ENCODE data around the gene PDK3. TPM values are rescaled to one million over a fixed set of nuclear protein-coding genes. Genes with fewer than 3 reads are reported as not detected.

PDK3 gene
- total RNA-seq, 1 experiment from 2014 or later, result 9.6 TPM

- TF ChIP-seq REST (IDR thresholded peaks at IDR 0.05; ENCODE audit: low read depth) (no peak), ZNF274 (IDR thresholded peaks at IDR 0.05; ENCODE audit: low read depth, low read length) (no peak), EGR1 (IDR thresholded peaks at IDR 0.05; ENCODE audit: low read depth) (no peak), RAD21 (IDR thresholded peaks at IDR 0.05; ENCODE audit: low read depth) (no peak), SIN3A (IDR thresholded peaks at IDR 0.05; ENCODE audit: low read depth) (no peak), CTCF (IDR thresholded peaks at IDR 0.05 in 2 of 3, conservative IDR thresholded peaks at IDR 0.05 in 1 of 3; ENCODE audit: borderline replicate concordance in 1 of 3, insufficient read depth in 1 of 3, low read depth in 2 of 3, low read length in 2 of 3) (no peak), YY1 (IDR thresholded peaks at IDR 0.05; ENCODE audit: extremely low read depth, insufficient replicate concordance, low read depth, low read length) (no peak), SP1 (IDR thresholded peaks at IDR 0.05; ENCODE audit: low read depth) (no peak)
These were observed 102.1 kb downstream of the PDK3 start (continued) for GRCh38 chrX:24567169-24567568.

- H3K27me3 ChIP-seq (ENCODE audit: insufficient read depth, low read length), result no peaks in the 10 kb centered on the region
- POLR2A ChIA-PET, result no interaction called here
- H3K9ac ChIP-seq (ENCODE audit: low read length), result no peak overlapping the region
- no peaks in the 10 kb centered on the region for H3K9me2 ChIP-seq (ENCODE audit: insufficient read depth)
- H2AFZ ChIP-seq (ENCODE audit: low read depth, low read length, poor library complexity, severe bottlenecking), result no peak overlapping the region
- RAD21 ChIA-PET (ENCODE audit: low non-redundant PET in 1 of 2, low total read pairs in 2 of 2, uncharacterized antibody in 2 of 2, unreplicated experiment in 2 of 2), result no interaction called here
- H4K20me1 ChIP-seq (ENCODE audit: insufficient read depth), result no peaks in the 10 kb centered on the region
- H3K36me3 ChIP-seq (ENCODE audit: control insufficient read depth in 1 of 2, insufficient read depth in 2 of 2, low read length in 2 of 2), result no peaks in the 10 kb centered on the region
- BruUV-seq (replicated peaks), result no TSS peak
- H3K9me3 ChIP-seq (ENCODE audit: control insufficient read depth in 1 of 2, insufficient read depth in 1 of 2, low read depth in 1 of 2, low read length in 2 of 2), result no peaks in the 10 kb centered on the region
- intact Hi-C loops (cut with micrococcal nuclease), result no loop called here
- no peak for DNase-seq (ENCODE audit: low read depth, low spot score)
- H3K4me2 ChIP-seq (ENCODE audit: low read length), result no peak overlapping the region
- no peaks in the 10 kb centered on the region for H3K4me1 ChIP-seq (ENCODE audit: control insufficient read depth in 1 of 2, insufficient read depth in 2 of 2, low read length in 2 of 2)
- no peak overlapping the region for H3K27ac ChIP-seq (ENCODE audit: low read depth, low read length)
- CTCF ChIA-PET, result no interaction called here
- H3K4me3 ChIP-seq (replicated peaks in 1 of 2; ENCODE audit: low read depth in 1 of 2, low read length in 2 of 2), result no peak overlapping the region
- H3K79me2 ChIP-seq (ENCODE audit: insufficient read depth, low read length), result no peaks in the 10 kb centered on the region
- ATAC-seq, result no peak
- TF ChIP-seq ATF3 (IDR thresholded peaks at IDR 0.05) (no peak), SP1 (IDR thresholded peaks at IDR 0.05; ENCODE audit: low read depth) (no peak), POLR2AphosphoS5 (IDR thresholded peaks at IDR 0.05; ENCODE audit: low read depth, low read length) (no peak), EZH2phosphoT487 (IDR thresholded peaks at IDR 0.05; ENCODE audit: borderline replicate concordance) (no peak), CTCF (IDR thresholded peaks at IDR 0.05 in 2 of 3, conservative IDR thresholded peaks at IDR 0.05 in 1 of 3; ENCODE audit: borderline replicate concordance in 1 of 3, insufficient read depth in 1 of 3, low read depth in 2 of 3, low read length in 2 of 3) (no peak), ELF1 (IDR thresholded peaks at IDR 0.05; ENCODE audit: borderline replicate concordance, low read depth) (no peak), ZFX (IDR thresholded peaks at IDR 0.05) (no peak), ZNF274 (IDR thresholded peaks at IDR 0.05; ENCODE audit: low read depth, low read length) (no peak)
These were observed 109.7 kb downstream of the PDK3 start for GRCh38 chrX:24574743-24575142.

Measured in HCT116 (cell line).